ENCODE data around the gene DDX1.
"Not testable (repeated sequence)": the region's sequence is repeated elsewhere in the genome, so short reads cannot be mapped to it uniquely, and the experiment has no call there.

Gene DDX1

GRCh38 chr2:15591692-15592463, at the start of gene DDX1:
TSS of gene DDX1 (plus strand) at chr2:15591868. CDS start at chr2:15591934, 66 bp downstream.
- peak; percentile 92 to 95 (median 92) for DNase-seq

DNA sequence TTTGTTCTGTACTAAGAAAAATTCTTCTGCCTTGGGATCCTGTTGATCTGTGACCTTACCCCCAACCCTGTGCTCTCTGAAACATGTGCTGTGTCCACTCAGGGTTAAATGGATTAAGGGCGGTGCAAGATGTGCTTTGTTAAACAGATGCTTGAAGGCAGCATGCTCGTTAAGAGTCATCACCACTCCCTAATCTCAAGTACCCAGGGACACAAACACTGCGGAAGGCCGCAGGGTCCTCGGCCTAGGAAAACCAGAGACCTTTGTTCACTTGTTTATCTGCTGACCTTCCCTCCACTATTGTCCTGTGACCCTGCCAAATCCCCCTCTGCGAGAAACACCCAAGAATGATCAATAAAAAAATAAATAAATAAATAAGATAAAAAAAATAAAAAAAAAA, 49.4 kb upstream of the DDX1 start:
- not testable (repeated sequence) for DNase-seq

DNA sequence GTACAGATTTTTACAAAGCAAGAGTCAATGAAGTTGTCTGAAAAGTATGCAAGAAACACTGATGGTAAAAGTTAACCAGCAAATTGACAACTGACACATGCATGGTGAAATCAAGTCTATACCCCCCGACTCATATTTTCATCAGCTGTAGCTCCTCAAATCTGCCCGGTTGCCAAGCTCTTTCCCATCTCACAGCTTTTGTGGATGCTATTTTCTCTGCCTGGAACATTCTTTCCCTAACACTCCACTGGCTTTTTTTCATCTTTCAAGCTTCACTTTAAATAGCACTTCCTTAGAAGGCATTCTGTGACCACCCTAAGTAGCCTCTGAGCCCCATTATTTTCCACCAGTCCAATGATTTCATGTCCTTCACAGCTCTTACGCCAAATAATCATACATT, 48.6 kb upstream of the DDX1 start:
- DNase-seq, result no peak

- DNase-seq, result no peak
These were observed 48.1 kb upstream of the DDX1 start for GRCh38 chr2:15543541-15543940.

- DNase-seq, result no peak
These were observed 47.4 kb upstream of the DDX1 start for GRCh38 chr2:15544227-15544626.

- no peak for DNase-seq
These were observed 45.2 kb upstream of the DDX1 start for GRCh38 chr2:15546297-15547098.

DNA sequence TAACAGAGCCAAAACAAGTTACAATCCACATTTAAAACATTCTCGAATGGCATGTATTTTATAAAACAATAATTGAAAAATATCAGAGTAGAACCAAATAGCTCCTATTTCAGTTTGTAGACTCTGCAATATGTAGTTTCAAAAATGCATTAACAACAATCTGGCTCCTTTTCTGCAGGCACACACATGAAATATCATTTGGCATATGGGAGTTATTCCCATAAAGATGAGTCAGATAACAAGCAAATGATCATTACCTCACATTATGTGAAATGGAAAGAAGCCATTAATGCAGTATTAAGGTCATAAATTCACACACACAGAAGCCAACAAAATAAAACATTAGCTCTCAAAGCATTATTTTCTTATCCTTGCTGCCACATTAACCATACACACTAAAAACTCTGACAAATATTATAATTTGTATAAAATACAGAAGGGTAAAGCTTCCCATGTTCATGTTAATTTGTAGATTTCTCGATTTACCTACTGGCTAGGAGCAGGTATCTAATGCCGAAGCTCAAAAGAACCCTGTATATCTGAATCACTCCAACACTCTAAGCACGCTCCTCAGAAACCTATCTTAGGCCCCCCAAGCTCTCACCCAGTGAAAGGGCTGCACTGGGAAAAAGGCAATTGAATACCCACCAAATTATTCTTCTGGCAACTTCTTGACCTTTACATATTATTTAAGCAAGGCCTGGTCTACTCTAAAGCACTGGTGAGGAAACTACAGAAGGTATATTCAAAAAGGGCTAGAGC, 44.4 kb upstream of the DDX1 start:
- DNase-seq, result no peak

GRCh38 chr2:15548974-15549373, 42.7 kb upstream of the DDX1 start:
- no peak for DNase-seq

- no peak for DNase-seq
These were observed 38.1 kb upstream of the DDX1 start for GRCh38 chr2:15553519-15553918.

DNA sequence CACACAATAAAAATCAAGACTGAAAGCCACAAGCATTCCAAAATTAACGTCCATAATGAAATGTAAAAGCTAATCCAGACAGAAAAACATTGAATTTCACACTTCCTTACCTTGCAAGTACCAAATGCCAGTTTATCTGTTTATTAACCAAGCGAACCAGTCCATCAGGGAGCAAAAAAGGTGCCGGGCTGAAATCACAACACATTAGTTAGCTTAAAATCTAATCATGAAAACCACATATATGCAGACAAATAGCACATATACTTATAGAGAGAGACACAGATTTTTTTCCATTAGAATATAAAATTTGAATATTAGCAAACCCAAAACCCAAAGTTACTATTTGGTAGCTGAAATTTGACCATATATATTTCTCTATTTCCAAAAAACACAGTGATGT, 37.7 kb upstream of the DDX1 start:
- DNase-seq, result no peak

DNA sequence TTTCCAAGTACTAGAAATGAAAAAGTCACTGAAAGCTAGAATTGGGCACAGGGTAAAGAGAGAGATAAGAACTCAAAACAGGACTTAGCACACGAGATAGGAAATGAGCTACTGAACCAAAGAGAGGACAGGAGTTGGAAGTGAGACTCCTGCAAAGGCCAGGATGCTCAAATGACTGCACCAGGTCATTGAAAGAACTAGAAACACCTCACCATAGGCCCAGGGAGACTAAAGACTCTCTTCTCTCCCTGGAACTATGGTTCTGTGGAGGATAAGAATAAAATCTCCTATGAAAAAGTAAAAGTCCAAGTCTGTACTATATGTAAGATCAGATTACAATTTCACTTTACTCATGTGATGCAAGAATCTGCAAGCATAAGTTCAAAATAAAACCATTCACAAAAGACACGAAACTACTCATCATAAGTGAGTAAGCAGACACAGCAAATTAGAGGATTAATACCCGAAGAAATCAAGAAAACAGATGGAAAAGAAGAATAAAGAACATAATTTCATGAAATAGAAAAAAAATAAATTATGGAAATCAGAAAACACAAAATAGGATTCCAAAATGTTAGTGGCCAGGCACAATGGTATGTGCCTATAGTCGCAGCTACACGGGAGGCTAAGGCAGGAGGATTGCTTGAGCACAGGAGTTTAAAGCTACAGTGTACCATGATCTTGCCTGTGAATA, 37.0 kb upstream of the DDX1 start:
- DNase-seq, result no peak

DNA sequence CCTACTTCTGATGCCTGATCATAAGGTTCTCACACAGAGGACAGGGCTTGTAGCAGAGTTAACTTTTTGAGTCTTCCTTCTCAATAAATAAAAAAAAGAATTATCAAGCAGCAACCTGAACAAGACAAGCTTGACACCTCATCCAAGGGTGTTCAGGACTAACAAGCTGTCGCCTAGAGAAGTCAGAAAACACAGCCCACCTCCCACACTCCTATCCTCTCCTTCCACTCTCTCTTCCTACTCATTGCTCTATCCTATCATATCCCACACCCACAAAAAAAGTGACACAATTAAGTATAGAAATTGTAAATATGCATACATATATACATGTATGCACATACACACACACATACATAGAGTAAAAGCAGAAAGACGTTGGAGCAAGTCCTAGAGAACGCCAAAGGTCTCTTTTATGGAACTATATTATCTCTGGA, 35.9 kb upstream of the DDX1 start:
- no peak for DNase-seq

DNA sequence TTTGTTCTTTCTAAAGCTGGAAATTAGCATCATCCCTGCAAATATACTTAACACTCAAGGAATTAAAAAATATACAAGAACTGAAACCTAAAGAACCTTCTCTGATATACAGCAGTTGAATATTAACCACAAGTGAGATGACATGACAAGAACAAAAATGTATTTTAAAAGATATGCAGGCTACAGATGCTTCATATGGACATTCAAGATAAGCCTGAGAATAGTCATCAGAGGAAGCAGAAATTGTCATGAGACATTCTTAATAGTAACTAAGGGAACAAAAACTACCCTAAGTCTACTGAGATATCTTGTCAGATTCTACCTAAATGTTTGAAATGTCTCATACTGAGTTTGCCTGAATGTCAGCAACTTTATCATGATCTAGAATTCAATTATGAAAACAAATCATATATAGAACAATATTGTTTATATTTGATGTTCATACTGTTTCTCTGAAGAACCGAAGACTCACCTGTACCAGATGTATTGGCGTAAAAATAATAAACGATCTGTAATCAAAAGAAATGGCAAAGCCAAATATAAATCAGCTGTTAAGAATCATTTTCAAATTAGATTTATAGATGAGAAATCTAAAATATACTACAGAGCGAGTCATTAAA, 35.2 kb upstream of the DDX1 start:
- no peak for DNase-seq

GRCh38 chr2:15557887-15558311, 33.8 kb upstream of the DDX1 start:
- DNase-seq, result peak in 1 of 3 experiments; percentile 14

DNA sequence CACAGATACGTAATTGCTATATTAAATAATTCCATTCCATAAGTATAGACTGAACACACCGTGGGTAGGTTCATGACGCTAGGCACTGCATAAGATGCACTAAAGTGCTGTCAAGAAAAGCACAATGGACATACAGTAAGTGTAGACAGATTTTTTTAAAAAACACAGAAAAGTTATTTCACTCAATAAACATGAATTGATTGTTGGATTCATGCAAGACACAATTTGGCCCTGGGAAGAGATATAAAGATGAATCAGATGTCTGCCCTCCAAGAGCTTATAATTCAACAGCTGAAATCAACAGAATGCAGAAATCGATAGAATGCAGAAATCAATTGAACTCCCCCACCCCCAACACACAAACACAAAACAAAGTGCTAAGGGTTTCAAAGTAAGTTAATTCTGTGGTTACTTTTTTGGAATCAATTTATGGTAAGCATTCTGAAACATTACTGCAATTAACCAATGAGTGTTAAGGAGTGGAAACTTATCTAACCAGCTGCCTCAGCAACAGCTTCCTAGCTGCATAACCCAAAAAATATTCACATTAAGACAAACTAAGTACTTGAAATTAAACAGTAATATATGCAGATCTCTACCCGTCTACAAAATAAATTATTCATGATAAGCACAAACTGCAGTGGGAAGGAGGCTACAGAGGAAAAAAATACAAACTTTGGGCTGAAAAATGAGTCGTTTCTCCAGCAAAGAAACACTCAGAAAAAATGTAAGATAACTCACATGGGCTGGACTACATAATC, 32.1 kb upstream of the DDX1 start:
- no peak for DNase-seq

DNA sequence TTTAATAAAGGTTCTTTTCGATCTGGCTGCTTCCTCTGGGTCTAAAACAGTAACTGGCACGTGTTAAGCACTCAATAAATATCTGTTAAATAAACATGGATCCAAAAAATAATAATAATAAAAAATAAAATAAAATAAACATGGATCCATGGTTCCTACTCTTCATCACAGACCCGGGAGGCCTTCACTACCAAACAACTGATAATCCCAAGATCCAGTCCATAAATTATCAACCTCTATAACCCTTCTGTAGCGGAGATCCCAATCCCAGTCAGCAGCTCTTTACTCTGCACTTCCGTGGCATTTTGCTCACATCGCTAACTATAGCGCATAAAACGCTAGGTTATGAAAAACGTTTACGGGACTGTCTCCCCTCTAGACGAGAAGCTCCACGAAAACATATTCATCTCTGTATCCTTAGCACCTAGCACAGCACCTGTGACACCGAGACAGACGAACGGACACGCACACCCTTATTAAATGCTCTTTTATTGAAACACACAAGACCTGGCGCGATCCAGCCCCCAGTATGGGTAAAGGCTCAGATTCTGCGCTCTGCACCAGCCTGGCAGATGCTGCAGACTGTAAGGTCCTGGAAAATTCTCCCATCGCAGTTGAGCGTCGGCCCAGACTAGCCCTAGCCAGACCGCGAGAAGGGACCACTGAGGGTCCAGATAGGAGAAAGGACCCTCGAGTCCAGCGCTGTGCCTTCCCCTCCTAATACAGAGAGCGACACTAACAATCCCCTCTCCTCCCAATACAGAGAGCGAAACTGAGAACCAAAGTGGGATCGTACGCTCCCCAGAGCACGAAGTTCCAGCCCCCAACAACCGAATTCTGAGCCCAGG, 31.3 kb upstream of the DDX1 start:
- peak; percentile 49 to 85 (median 77) for DNase-seq

GRCh38 chr2:15560988-15561573, 30.6 kb upstream of the DDX1 start, which contains the start of gene NBAS:
TSS of gene NBAS (minus strand) at chr2:15561334. CDS start at chr2:15561304, 30 bp downstream.
- peak; percentile 91 to 97 (median 96) for DNase-seq

DNA sequence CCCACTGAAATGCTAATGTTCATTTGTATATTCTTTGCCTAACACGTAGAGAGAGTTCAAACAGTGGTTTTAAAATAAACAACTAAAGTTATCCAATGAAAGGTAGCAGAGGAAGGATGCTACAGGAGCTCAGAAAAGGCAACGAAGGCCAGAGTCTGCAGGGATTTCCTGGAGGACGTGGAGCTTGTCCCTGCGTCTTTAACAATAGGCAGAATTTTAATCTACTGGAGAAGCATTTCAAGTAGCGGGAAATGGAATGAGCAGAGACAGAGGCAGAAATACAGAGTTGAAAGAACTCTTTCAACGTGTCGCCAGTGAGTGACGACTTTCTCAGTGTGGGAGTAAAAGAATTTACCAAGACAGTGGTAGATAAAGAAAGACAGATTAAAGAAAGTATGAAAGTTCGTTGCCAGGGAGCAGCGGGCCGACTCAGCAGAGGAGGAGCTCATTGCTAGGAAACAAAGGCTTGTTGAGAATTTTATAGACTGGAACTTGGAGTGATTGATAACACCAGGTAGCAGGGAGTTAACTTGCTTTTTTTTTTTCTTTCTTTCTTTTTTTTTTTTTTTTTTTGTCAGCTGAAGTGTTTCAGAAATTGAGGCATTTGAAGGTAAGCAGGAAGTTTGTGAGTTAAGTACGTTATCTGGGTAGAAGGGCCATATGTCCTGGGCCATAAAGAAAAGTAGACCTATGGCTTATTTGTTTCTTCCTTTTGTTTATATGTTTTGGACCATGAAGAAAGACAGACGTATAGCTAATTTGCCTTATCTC, 29.9 kb upstream of the DDX1 start:
- peak; percentile 74 to 91 (median 77) for DNase-seq

All from NCI-H1417 (cell line).